HG03060 (cell line): Measurements from ENCODE around the gene ANKRD11.

ENCODE experiments used
- ATAC-seq: cut with Tn5 transposase; IDR thresholded peaks from one replicate; pipeline ENCODE4 v1.9.1; 2021; ENCODE audit warnings: low read depth, moderate number of reproducible peaks; ENCODE audit not compliant: unreplicated experiment

Gene ANKRD11

DNA sequence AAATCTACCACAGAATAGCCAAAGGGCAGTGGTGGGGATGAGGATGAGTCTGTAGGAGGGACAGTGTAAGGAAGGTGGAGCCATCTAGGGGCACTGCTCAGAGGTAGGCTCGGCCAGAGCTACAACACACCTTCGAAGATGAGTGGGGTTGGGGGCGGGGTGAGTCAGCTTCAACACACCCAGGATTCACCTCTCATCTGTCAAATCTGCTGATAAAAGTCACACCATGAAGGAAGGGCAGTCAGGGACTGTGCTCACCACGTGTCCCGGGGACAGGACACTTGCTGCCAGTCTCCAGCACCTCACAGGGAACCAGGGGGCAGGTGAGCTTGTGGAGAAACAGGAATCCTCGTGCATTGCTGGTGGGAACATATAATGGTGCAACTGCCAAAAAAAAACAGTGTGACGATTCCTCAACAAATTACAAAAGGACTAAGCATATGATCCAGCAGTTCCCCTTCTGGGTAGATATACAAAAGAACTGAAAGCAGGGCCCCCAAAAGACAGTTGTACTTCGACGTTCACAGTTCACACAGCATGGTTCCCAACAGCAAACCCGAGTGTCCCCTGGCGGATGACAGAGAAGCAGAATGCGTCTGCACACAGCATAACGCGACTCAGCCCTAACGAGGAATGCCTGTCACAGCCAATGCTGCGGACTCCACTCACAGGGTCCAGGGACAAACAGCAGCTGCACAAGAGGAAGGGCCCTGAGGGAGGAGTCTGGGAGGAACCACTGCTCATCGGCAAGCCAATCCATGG is 133.1 kb downstream of the ANKRD11 start:
- no peak for ATAC-seq

DNA sequence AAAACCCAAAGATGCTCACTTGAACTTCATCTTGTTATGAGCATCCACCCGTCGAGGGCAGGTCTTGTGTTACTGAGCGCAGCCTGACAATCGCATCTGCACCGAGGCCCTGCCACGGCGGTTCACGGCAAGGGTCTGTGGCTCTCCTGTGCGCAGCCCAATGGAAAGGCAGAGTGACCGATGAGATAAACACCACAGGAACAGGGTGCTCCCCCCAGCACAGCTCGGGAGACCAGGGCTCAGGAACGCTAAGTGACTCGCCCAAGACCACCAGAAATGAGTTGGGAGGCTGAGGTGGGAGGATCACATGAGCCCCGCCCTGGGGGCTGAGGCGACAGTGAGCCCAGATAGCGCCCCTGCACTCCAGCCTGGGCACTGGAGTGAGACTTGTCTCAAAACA is 134.7 kb downstream of the ANKRD11 start:
- ATAC-seq: no peak

DNA sequence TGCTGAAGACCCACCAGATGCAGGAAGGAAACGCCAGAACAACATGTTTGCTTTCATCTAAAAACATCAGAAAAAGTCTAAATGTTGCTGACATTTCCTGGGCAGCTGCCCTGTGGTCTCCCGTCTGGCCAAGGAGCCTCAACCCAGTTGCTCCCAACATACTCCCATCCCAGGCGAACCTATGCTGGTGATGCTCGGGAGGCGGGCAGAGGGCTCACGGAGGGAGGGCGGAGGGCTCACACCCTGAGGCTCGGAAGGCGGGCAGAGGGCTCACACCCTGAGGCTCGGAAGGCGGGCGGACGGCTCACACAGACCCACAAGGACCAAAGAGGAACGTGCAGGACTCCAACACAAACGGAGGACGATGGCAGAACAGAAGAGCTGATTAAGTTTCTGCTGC is 135.4 kb downstream of the ANKRD11 start:
- no peak for ATAC-seq

DNA sequence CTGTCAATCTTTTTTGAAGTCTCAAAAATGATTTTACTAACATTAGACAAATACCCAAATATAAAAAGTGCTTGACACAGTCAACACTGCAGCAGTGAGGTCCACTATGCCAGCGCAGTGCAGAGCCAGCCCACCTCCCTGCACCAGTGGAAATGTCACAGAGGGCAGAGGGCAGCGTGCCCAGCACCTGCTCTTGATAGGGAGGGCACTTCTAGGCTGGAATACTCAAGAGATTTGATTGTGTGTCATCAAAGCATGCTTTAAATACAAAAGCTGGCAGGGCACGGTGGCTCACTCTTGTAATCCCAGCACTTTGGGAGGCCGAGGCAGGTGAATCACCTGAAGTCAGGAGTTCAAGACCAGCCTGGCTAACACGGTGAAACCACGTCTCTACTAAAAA is 136.0 kb downstream of the ANKRD11 start:
- no peak for ATAC-seq

DNA sequence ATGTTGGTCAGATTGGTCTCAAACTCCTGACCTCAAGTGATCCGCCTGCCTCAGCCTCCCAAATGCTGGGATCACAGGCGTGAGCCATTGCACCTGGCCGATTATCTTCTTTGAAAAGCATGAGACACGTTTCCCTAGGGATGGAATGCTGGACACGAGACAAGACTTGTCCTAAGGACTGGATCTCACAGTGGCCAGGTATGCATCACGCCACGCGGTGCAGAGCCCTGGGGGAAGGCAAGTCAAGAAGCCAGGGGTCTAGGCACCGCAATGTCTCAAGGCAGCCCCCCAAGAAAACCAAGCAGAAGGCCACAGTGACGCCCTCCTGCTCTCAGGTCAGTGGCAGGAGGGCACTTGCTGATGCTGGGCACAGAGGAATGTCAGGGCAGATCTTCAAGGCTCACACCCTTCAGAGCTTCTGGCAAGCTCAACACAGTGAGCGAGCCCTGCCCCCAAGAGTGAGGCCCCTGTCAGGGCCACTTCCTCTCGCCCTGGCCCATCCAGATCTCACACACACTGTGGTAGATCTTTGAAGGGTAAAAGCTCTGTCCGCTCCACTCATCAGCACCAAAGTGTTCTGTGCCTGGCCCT is 138.2 kb downstream of the ANKRD11 start:
- ATAC-seq: no peak

DNA sequence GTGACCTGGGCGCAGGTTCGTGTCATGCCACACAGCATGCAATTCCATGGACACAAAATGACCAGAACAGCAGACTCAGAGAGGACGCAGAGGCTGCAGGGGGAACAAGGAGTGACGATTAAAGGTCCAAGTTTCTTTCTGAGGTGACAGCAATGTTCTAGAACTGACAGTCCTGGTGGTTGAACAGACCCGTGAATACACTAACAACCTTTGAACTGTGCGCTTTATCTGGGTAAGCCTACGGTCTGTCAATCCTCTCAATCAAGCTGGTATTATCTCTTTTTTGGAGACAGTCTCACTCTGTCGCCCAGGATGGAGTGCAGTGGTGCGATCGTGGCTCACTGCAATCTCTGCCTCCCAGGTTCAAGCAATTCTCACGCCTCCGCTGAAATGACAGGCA is 138.7 kb downstream of the ANKRD11 start:
- no peak for ATAC-seq

DNA sequence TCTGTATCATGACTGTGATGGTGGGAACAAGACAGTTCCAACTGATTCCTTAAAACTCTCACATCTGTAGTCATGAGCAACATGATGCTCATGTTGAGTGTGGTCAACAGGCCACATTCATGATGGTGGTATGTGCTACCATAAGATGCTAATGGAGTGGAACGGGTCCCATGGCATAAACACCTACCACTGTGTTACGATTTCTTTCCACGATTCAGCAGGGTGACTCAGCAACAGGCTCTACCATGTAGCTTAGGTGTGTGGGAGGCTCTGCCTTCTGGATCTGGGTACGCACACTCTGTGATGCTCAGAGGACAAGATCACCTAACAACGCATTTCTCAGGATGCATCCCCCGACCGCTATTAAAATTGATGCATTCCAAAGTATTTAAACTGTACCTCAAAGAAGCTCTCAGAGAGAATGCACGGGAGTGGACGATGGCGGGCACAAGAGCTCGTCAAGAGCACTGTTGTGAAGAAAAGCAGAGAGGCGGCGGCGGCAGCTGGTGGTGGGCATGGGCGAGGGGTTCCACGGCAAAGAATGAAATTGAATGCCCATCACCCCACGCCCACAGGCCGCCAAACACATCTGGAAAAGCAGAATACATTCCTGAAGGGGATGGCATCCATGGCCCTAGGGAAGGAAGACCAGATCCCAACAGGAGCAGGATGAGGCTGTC is 139.5 kb downstream of the ANKRD11 start:
- ATAC-seq: no peak

DNA sequence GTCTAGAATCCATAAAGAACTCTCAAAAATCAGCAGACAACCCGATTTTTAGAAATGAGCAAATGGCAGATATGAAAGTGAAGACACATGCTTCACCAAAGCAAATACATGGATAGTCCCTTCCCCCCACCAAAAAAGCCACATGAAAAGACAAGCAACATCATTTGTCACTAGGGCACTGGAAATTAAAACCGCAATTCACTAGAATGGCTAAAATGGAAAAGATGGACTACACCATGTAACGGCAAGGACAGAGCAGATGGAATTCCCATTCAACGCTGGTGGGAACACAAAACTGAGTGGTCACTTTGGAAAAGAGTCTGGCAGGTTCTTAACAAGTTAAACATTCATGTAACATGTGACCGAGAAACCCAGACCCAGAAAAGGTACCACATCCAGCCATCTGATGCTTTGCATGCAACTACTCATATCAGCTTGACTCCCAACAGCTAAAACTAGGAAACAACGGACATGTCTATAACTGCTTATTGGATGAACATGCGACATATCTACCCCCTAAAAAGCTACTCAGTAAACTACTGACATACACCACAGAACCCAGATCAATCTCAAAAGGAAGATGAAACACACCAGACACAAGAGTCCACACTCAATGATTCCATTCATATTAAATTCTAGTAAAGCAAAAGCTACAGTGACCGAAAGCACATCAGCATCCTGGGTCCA is 140.3 kb downstream of the ANKRD11 start:
- no peak for ATAC-seq

DNA sequence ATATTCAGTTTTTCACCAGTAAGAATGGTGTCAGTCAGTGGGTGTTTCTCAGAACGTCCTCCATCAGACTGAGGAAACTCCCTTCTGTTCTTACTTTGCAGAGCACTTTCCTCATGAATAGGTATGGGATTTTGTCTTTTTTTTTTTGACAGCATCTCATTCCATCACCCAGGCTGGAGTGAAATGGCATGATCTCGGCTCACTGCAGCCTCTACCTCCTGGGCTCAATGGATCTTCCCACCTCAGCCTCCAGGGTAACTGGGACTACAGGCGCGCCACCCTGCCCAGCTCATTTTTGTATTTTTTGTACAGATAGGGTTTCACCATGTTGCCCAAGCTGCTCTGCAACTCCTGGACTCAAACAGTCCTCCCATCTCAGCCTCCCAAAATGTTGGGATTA is 142.6 kb downstream of the ANKRD11 start:
- no peak for ATAC-seq

DNA sequence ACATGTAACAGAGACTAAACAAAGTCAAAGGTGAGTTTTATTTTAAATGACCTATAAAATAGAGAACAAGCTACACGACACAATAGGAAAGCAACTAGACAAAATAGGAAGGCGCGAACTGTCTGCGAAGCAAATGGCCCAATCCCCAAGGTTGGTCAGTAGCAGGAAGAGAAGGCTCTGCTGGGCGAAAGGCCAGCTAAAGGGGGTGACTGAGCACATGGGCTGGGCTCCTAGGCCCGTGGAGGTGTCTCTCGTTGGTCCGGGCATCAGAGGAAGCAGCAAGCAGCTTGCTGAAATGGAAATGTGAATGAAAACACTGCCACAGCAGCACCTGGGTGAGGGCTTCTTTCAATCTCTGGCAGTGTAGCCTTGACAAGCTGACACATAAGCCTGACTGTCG is 143.5 kb downstream of the ANKRD11 start:
- no peak for ATAC-seq

DNA sequence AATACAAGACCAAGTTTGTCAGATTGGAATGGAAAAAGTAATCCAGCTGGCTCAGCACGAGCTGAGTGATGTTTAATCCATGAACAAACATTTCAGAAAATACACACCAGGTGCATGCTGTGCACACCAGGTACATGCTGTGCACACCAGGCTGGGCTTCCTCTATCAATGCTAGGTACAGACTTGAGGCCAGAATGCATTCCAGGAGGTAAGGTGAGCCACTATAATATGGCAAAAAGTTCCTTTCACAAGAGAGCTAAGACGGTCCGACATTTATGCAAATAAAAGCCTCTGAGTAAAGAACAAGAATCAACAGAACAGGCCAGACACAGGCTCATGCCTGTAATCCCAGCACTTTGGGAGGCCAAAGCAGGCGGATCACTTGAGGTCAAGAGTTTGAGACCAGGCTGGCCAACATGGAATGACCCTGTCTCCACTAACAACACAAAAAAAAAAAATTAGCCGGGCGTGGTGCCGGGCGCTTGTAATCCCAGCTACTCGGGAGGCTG is 144.7 kb downstream of the ANKRD11 start:
- ATAC-seq: no peak

DNA sequence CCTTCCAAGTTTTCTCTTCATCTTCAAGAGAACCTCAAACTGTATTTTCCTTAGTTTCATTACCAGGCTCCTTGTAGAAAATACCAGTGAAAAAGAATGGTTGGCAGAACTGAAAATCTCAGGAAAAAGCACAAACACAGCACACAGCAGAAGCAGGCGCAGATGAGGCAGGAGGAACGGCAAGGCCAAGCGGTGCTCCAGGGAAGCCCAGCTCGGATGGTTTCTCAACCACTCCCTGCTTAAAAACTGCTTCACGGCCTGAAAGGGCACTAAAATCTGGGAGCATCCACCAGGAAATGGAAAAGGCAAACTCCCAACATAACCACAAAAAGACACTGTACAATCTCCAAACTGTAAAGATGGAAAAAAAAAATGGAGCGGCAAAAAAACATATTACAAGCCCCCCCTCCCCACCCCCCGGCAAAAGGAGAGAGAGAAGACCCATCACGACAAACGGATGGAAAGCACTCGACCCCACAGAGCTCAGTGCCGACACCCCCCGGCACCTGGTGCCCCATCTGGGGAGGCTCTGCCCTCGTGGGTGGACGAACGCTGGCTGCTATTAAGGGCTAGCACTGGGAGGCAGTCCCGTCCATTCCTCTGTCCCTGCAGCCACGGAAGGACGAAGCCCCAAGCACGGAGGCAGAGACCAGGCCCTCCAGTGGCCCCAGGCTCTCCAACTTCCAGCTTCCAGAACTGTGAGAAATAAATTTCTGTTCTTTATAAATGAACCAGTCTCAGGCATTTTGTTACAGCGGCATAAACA is 145.3 kb downstream of the ANKRD11 start:
- no peak for ATAC-seq

DNA sequence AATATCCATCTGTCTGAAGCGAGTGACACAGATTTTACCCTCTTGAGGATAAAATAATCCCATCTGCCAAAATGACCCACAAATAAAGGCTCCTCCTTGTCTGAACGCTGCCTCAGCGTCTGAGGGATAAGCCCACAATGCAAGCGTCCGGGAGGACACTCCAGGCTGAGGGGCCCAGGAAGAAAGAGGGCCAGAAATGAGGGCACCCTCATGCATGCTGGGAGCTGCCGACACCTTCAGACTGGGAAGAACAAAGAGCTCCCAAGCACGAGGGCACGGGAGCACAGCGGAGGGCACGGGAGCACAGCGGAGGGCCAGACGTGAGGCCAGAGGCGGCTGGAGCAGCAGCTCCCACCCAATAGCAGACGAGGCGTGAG is 145.9 kb downstream of the ANKRD11 start:
- ATAC-seq: no peak

DNA sequence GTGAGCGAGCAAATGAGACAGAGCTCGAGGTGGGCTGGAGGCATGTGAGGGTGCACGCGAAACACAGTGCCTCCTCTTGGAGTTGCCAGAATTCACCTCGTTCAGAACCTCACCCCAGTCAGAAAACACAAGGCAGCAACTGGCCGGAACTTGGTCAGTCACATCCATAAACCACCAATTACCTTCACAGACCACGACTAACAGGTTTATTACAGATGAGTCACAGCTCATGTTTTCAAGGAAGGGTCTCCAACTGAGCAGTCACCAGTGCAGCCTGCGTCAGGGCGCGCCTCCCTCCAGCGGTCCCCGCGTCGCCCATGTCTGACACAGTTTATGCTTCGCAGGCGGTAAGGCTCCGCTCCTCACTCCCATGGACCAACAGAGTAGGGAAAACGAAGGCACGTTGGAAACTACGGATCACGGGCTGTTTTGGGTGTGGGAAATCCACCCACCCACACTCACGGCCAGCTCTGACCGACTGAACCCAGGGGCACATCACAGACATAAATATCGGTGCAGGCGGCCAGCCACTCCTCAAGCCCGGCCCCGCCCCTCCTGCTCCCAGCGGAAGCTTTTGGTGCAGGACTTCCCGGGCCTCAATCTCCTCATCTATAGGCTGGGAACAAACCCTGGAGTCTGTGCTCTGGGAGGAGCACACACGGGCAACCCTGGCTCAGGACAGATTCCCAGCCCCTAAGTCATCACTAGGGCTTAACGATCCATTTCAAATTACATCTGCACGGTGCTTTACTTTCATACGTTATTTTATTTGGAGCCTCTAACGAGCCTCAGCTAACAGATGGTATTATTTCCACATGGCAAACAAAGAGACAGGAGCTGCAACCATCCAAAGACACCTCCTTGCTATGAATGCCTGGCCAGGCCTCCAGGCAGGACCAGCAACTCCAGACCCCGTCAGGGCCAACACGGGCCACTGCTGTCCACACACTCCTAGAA is 146.6 kb downstream of the ANKRD11 start:
- no peak for ATAC-seq

DNA sequence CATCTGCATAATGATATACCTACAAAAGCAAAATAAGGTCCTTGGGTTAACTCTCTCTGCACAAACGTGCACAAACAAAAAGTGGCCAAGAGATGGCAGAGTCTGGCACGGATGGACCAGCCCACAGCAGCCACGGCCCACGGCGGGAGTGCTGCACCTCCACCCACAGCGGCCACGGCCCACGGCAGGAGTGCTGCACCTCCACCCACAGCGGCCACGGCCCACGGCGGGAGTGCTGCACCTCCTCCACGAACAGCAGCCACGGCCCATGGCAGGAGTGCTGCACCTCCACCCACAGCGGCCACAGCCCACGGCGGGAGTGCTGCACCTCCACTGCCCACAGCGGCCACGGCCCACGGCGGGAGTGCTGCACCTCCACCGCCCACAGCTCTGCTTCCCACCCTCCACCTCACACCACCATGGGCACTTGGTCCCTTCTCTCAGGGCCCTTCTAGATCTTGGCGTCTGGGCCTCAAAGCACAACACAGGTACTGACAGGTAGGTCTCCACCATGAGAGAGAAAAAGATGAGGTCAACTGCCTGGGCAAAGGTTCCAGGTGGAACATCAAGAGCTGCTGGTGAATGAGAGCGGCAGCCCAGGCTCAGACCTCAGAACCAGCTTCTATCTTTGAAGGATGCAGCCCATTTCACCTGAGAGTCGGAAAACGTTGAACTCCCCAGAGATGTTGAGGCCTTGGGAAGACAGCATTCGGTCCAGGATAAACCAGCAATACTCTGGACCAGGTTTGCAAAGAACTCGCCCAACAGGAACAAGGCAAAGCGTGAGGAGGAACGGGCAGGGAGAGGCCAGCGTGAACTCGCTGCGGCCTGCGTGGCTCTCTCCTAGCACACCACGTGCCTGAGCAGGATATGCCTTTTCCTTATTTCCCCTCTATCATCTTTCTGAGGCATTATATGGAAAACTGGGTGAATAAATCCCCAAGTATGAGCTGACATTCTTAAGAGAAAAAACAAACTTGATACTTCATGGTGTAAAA is 148.4 kb downstream of the ANKRD11 start:
- ATAC-seq: no peak

DNA sequence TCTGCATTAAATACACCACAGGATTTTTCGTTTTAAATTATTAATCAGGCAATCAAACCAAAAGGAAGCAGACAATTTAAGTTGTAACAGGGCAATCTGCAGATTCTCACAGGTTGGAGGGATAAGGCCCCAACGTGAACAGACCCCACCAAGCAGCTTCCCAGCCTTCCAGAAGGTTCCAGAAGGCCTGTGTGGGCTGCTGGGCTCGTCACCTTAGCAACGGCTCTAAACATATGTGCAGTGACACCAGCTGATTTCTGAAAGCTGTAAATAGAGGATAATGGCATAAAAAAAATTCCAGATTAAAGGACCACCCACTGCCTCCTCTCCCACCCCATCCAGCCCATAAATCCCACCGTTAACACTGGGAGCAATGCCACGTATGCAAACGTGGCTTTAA is 149.1 kb downstream of the ANKRD11 start:
- ATAC-seq: no peak

DNA sequence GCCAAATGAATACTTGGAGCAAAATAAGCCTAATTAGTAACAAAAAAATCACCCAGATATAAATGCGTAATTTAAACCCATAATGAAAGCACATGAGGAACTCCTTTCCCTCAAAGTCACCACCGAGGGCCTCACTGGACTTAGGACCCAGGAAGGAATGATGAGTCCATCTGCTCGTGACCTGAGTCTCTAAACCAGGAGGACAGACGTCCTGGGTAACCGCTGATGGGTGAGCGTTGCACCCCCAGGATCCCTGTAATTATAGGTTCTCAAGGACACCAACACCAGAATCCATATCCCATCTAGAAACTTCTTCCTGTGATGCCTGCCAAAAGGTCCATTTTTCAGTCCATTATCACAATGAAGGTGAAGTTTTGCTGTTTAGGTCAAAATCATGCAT is 151.5 kb downstream of the ANKRD11 start:
- no peak for ATAC-seq

DNA sequence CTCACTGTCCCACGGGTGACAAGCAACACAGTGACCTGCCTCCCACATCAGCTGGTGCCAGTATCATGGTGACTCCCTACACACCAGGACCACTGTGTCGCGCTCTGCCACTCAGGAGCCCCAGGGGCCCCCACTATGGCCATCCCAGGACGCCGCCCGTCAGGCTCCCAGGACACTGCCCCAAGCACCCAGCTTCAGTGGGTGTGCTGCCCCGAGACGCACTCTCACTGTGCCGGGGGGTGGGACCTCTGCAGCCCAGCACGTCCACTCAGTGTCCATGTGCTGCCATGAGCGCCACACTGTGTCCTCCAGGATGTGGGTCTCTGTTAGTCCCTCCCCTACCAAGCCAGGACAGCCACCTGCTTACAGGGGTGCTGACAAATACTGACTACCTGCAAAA is 152.4 kb downstream of the ANKRD11 start:
- no peak for ATAC-seq
